HG03521 (cell line): ENCODE data around the gene CBFA2T2.
"Not testable (repeated sequence)": the region's sequence is repeated elsewhere in the genome, so short reads cannot be mapped to it uniquely, and the experiment has no call there.

Experiments
- ATAC-seq: cut with Tn5 transposase; IDR thresholded peaks from one replicate; pipeline ENCODE4 v1.9.1; 2021; ENCODE audit warnings: mild to moderate bottlenecking, moderate library complexity; ENCODE audit not compliant: unreplicated experiment

Gene CBFA2T2

DNA sequence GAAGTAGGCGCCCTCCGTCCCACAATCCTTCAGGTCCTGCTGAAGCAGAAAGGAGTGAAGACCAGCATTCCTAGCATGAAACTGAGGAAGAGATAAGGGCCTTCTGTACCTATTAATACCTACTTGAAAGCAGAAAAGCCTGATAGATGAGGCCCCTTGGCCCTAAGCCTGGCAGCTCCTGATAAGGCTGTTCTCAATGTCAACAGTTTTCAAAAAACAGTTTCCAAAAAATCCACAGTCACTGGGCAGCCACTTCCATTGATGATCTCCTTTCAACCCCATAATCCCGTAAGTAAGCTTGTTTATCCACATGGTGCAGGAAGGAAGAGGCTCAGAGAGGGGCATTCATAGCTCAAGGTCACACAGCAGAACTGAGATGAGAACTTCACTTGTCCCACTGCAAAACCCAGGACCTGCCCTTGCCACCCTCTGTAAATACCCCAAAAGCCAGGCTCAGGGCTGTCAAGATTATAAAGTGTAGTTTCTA, 199.1 kb downstream of the CBFA2T2 start:
- no peak for ATAC-seq

GRCh38 chr20:33689493-33689892, 199.6 kb downstream of the CBFA2T2 start:
- ATAC-seq, result no peak

DNA sequence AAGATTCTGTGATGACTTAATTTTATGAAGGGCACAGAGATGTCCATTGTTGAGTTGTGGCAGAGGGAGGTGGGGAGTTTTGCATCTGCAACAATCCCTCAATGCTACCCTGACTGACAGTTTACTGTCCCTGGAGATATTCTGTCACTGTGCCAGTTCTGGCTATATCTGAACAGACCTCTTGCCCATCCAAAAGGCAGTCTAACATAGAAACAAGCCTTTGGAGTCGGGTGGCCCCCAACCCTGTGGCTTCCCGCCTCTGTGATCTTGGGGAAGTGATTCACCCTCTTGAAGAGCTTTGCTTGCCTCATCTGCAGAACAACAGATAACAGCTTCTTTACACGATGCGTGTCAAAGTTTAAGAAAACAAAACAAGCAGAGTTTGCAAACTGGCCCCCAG, 200.1 kb downstream of the CBFA2T2 start:
- no peak for ATAC-seq

DNA sequence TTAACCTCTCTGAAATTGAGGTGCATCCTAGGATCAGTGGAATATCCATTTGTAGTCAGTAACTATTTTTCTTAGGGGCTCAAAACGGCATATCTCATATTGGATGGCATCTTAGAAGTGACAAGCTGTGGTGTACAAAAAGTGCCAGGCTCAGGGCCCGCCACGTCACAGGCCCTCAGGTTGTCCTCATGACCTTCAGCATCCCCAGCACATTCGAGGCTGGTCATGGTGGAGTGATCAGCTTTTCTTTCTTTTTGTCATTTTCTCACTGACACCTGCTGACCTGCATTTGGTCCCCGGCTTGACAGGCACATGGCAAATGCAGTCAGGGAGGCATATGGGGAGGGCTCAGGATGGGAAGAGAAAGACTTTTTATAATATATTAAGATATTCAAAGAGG, 203.4 kb downstream of the CBFA2T2 start:
- no peak for ATAC-seq

GRCh38 chr20:33693741-33694638, 204.1 kb downstream of the CBFA2T2 start:
- no peak for ATAC-seq

DNA sequence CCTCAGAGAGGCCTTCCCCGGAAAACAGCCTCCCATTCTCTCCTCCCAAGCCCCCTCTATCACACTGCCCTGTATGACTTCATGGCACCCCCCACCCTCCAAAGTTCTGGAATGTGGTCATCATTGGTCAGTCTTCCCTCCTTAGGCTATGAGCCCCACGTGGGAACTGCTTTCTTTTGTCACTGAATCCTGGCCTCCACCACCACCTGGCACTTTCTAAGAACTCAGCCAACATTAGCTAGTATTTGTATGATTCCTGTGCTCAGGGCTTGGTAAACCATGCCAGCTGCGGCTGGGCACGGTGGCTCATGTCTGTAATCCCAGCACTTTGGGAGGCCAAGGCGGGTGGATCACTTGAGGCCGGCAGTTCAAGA, 204.7 kb downstream of the CBFA2T2 start:
- no peak for ATAC-seq

DNA sequence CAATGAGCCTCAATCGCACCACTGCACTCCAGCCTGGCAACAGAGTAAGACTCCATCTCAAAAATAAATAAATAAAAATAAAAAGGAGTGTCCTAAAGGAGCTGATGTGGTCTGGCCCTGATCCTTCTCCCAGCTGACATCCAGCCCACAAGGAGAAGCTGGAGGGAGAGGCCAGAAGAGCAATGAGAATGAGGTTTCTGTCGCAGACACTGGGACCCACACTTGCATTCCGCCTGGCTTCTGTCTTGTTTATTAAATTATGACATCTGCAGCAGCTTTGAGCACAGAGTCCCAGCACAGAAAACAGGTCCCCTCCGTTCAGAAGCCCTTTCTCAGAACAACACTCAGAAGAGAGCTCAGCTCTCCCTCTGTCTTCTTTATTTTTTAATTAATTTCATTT, 206.6 kb downstream of the CBFA2T2 start:
- ATAC-seq, result no peak

- no peak for ATAC-seq
Measured at GRCh38 chr20:33697129-33697528, 207.2 kb downstream of the CBFA2T2 start.

GRCh38 chr20:33698966-33699365, 209.1 kb downstream of the CBFA2T2 start:
- ATAC-seq, result not testable (repeated sequence)
